Renal cortex interstitium (tissue), 11 donors: ENCODE data around the gene LTBR. TPM values are rescaled to one million over a fixed set of nuclear protein-coding genes. Genes with fewer than 3 reads are reported as not detected.

Experiments used
- DNase-seq, 11 donors: peaks; one replicate each; pipeline ENCODE4 v3.0.0-alpha.2; 2013; ENCODE audit warnings: low read depth in 9 of 11, low spot score in 4 of 11; ENCODE audit errors: extremely low read depth in 1 of 11
- polyA plus RNA-seq, 3 donors: library from polyadenylated mRNA; unstranded; fragments of 120-200 nt; gene quantifications; one replicate each; pipeline ENCODE4 v1.2.1, GENCODE V29; 2013; ENCODE audit not compliant: insufficient read length in 3 of 3

LTBR gene
- polyA plus RNA-seq, 3 donors = 52.6 to 71.7 (median 65.2) TPM

DNA sequence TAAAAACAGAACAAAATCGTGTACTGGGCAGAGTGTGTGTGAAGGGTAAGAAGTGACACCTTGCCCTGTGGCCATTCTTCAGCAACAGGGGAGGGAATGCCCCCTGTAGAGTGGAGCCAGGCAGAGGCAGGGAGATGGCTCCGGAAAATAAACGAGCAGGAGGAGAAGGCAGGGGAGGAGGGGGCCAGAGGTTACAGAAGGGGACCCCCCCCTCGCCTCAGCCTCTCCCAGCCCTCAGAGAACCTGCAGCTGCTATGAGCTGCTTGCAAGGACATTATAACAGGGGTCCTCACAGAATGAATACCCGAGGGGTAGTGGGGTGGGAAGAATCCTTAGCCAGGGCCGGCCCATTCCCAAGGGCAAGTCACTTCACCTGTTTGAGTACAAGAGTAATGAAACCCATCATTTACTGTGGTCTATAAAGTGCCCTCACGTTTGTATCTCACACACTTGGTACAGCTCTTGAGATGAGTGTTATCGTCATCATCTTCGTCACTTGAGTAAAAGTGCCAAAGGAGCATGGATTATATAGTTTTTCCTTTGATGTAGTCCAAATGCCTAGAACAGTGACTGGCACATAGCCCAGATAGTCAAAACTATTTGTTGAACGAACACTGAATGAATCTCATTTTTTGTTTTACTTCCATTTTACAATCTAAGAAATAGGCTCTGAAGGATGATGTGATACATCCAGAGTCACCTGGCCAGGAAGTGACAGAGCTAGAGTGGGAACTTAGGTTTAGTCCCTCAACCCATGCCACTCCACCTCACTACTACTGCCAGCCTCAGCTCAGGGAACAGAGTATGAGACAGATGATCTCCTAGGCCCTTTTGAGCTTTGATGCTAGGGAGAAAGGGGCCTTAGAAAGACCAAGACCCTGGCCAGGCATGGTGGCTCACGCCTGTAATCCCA is 23.1 kb upstream of the LTBR start:
- no peak for DNase-seq

DNA sequence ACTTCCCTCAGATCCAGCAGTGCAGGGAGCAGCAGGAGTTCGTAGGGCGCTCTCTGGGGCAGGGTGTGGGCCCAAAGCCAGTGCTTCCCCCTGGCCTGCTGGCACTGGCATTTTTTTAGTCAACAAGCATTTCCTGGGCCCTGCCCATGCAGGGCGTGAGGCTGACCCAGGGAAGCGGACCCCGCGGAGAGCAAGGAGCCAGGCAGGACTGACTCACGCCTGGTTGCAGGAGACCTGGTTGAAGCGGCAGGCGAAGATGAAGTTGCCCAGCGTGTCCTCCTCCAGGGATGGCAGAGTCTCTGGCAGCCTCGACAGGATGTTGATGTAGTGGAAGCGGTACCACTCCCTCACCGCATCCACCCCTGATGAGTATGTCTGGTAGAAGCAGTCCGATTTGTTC is 22.1 kb upstream of the LTBR start:
- no peak for DNase-seq

DNA sequence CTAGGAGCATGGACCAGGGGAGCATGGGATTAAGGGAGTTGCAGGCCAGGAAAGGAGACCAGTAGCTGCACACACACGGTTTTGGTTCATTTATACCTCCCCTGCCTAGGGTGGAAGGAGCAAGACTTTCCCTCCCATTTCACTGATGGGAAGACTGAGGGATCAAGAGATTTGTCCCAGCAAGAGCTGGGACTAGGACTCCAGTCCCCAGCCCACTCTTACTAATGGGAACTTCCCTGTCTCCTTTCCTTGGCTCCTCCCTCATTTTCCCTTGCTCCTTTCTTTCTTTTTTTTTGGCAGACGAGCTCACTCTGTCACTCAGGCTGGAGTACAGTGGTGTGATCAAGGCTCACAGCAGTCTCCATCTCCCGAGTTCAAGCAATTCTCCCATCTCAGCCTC is 21.6 kb upstream of the LTBR start:
- no peak for DNase-seq

DNA sequence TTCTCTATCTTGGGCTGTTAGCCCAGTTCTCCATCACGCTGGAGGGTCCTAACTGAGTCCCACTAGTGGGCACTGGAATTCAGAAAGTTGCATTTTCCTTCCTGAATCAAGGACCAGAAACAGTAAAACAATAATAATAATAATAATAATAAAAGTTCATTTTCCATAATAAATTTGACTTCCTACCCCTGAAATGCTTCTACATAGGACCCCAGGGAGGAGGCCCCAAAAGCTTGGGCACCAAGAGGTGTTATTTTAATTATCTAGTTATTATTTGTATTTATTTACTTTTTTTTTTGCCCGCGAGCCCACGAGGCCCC is 21.0 kb upstream of the LTBR start:
- no peak for DNase-seq

DNA sequence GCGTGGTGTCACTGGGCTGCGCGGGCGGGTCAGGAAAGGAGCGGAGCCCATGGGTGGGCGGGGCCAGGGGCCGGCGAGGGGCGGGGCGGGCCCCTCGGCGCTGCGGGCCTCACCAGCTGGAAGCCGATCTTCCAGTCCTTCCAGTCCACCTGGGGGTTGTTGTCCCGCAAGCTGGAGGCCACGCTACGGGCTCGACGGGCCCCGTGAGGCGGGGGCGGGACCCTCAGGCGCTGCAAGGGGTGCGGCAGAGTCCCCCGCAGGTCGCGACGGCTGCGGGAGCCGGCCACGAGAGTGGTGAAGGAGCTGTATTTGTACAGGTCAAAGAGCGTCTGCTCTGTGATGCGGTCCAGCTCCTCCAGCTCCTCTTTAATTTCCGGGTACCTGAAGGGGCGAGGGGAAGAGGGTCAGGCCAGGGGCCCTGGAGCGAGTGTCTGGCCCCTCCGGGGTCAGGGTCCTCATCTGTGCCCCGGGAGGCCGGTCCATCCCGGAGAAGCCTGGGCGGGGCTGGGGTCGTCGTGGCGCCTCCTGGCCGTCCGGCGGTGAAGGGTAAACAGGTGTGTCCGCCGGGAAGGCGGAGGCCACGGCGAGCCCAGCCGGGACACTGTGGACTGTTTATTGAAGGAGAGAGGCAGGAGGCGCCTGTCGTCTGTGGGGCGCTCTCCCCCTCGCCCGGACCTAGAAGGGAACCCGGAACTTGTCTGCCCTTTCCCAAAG is 20.5 kb upstream of the LTBR start:
- DNase-seq = no peak

DNA sequence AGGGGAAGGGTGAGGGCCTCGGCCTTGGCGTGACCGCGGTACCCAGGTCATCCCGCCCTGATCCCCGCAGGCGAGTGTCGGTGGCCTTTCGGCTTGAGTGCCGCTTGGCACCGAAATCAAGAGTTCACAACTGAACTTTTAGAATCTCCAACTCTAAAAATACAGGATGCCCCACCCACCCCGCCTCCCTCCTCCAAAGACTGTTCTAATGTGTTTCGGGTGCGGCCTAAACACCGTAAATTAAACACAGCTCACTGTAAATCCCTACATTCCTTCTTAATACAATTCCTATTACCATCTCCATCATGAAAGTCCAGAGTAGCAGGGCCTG is 20.0 kb upstream of the LTBR start:
- DNase-seq = no peak

DNA sequence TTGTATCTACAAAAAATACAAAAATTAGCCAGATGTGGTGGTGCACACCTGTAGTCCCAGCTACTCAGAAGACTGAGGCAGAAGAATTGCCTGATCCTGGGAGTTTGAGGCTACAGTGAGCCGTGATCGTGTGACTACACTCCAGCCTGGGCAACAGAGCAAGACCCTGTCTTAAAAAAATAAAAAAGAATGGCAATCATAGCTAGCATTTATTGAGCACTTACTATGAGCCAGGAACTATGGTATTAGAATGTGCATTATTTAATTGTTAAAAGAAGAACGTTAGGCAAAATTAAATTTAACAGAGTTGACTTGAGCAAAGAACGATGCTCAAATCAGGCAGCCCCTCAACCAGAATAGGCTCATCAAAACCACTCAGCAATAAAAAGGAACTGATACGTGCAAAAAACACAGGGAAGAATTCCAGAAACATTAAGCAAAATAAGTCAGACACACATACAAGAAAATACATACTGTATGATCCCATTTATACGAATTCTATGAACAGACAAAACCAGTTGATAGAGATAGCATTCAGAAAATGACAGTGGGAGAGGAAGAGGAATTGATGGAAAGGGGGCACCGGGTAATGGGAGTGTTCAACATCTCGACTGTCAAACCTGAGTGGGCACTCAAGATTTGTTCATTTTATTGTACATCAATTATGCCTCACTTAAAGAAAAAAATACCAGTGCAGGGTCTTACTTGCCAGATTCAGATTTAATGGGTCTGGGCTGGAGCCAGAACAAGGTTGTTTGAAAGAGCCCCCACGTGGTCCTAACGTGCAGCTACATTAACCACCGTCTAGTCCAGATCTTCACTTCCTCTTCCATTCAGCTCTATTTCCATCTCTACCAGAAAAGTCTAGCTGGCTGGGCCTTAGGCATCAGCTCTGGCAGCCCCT is 16.6 kb upstream of the LTBR start:
- no peak for DNase-seq

DNA sequence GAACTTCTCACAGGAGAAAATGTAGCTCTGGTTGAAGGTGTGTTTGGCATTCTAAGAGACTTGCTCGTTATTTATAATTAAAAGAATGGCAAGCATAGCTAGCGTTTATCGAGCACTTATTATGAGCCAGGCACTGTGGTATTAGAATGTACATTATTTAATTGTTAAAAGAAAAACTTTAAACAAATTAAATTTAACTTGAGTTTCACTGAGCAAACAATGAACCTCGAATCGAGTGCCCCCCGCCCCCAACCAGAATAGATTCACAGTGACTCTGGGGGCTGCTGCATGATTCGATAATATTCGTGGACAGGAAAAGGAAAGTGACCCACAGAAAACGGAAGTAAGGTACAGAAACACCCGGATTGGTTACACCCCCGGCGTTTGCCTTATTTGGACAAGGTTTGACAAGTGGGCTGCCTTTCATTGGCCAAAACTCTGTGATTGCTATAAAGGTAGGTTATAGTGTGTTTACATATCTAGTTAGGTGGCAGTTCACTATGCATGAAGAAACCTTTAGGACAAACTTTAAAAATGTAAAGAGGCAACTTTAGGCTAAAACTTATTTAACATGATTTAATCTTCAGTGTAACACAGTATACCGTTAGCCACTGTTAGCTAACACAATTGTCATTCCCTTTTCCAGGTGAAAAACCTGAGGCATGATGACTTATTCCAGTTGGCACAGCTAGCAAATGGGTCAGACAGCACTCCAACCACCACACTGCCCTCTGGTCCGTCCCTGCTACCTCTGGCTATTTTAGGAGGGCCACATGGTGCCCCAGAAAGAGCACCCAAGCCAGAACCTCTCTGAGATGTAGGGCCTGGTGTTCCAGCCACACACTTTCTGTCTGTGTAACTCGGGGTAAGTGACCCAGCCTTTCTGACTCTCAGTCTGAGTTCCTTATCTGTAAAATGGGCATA is 15.7 kb upstream of the LTBR start:
- DNase-seq = no peak

DNA sequence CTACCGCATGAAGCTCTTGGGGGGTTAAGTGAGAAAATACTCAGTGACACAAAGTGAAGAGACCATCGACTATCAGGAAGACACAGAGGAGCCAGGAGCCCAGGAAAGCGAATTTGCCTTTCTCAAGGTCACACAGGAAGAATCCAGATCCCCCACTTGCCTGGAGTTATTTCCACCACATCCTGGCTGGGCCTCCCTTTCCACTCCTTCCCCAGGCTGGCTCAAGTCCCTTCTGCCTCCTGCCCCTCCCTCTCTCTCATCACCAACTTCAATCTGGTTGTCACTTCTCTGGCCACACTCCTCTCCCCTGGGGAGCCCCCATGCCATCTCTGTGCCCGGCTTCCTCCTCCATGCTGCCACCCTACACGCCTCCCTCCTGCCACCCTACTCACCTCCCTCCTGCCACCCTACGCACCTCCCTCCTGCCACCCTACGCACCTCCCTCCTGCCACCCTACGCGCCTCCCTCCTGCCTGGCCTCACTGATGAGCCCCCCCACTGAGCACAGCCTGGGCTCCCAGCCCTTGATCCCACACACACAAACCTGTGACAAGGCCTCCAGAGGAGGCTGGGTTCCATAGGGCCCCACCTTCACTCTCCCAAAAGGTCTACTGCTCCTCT is 14.9 kb upstream of the LTBR start:
- DNase-seq = no peak

DNA sequence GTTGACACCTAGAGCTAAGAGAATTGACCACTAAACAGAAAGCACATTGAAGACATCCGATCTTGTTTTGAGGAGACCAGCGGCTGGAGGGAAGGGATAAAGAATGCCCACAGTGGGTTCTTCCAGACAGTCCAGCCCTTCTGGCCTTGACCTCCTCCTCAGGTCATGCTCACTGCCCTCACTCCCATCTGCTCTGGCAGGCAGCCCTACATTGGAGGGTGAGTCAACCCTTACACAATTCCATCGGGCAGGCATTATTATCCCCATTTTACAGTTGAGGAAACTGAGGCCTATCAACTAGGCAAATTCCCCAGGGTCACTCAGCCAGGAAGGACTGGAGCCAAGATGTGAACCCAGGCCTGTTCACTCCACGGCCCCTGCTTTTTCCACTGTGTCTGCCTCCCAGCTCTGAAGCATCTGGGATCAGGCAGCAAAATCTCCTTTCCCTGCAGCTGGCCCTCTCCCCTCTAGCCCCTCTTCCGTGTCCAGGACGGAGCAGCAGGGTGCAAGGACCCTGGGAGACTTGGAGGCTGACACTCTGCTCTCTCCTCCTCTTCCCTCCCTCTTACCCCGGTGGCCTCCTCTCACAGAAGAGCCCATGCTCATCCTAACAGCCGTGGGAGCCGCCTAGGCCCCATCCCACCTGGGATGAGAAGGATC is 13.9 kb upstream of the LTBR start:
- DNase-seq = no peak

DNA sequence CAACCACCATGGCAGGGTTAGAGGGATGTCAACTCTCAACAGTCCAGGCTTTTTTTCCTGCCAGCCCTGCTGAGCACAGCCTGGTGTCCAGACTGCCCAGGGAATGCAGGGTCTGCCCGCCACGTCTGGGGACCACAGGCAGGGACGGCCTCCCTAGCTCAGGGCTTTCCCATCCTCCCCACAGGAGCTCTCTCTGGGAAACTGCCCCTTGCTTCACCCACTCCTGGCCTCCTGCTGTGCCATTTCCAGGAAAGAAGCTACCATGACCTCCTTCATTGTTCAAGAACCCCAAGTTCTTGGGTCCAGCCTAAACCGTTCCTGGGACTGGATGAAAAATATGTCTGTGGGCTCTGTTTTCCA is 13.4 kb upstream of the LTBR start:
- no peak for DNase-seq

DNA sequence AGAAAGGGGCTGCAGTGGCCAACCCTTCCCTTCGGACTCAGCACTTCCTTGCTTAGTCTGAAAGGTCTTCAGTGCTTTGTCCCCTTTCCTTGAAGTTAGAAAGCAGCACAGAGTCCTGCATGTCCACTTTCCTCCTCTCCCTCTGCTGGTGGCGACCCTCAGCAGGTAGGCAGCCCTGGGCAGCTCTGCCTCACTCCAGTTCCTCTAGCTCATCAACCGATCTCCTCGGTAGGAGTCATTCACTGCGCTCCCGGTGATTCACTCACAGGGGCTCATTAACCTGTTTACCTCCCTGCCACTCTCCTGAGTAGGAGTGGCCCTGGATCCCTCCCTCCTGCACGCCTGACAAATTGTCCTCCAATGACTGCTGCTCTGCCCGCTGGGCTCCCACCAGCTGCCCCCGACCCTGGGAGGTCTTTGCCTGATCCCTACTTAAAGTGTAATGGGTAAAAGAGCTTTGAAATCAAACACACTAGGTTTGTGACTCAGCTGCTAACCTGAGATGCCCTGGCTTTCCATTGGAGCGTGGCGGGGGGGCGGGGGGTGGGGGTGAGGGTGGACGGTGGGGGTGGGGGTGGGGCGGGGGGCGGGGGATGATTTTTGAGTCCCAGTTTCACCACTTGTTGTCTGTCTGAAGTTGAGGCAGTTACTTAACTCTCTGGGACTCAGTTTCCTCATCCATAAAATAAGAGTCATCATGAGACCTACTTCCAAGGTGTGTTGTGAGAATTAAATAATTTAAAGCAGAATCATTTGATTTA is 12.8 kb upstream of the LTBR start:
- peak in 6 of 11 donors; percentile 70 to 85 (median 75) for DNase-seq

DNA sequence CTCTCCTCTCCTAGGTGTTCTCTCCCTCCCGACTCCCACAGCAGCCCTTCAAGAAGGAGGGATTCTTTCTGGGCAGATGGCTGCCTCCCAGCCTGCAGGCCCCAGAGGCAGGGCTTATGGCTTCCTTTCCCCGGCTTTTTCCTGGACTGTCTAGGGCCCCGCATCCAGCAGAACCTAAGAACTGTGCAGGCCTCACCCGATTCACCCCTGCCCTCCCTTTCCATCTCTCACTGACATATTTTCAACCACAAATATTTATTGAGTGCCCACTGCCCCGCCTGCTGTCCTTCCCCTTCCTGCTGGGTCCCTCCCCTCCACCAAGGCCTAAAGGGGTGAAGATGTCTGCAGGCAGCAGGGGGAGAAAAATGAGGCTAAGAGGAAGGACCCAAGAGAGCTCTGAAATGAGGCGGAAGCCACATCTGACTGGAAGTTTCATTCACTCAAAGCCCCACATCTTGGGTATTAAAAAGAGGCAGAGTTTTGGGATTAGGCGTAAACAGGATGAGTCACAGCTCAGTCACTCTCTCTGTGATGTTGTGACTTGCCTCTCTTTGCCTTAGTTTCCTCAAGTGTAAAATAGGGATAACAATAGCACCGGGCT is 11.5 kb upstream of the LTBR start:
- no peak for DNase-seq

DNA sequence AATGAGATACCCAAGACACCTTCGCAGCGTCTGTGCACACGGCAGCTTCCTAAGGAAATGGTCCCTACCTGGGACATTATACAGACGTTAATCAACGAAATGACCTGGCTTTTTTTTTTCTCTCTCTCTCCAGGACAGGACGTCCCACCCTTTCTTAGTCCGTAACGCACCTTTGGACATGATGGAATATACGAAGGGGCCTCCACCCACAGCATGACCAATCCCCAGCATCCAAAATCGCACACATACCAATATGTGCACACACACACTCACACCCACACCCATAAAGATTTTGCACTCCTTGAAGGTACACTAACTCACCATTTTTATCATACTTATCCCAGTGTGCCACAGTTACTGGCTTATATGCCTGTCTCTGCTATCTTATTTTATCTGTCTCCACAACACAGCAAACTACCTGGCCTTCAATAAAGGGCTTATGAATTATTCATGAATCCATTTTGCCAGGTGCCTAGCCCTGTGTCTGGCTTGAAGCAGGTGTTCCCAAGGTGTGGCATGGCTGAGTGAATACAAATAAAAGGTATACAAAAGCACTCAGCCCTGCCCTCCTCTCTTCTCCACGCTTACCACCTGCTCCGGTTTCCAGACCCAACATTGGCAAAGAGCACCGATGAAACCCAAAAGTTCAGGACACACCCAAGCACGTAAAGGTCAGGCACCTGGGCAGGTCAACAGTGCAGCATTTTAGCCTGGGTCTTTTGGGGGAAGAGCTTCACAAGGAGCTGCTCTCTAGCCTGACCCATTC is 10.8 kb upstream of the LTBR start:
- no peak for DNase-seq

DNA sequence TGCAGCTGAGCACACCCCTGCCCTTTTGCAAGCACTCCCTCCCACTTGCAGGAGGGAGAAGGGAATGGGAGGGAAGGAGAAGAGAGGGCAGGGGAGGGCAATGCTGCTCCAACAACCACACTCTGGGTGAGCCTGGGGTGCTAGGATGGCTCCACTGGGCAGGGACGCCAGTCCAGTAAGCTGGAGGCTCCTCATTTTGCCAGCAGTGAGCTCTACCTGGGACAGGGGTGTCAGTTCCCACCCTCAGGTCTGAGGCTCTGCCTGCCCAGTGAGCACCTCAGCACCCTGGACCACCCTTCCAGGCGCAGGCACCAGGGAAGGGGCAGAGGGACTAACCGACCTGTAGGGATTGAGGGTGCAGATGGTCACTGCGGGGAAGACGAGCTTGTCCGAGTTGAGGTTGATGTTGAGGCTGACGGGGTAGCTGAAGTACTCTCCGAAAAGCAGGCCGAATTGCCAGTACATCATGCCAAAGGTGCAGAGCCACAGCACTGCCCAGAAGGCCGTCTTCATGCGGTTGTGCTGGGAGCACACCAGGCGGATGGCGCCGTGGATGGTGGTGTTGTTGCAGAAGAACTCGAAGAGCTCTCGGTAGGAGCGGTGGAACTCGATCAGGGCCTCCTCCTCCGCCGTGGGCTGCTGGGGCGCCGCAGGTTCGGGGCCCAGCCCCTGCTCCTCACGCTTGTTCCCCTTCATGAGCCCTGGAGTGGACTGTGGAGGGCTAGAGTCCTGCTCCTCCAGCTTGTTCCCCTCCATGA is 9.8 kb upstream of the LTBR start:
- DNase-seq = no peak

DNA sequence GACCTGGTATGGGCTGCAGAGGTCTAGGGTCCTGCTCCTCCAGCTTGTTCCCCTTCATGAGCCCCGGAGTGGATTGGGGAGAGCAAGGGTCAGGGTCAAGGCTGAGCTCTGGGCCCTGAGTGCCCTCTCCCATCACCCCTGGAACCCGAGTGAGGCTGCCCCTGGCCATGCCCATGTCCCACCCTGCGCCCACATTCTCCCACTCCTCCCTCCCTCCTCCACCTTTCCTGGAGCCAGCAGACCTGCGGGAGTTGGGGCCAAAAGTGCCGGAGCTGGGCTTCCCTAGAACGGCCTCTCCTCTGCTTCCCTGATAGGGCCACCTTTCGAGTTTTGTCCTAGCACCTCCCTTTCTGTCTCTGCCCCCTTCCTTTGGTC is 9.2 kb upstream of the LTBR start:
- no peak for DNase-seq
